Measurements from ENCODE around the gene TFG.

The TFG gene

GRCh38 chr3:100754563-100755334 lies 45.5 kb downstream of the TFG start:
- no peak for TF ChIP-seq EZH2phosphoT487 (IDR thresholded peaks at IDR 0.05; ENCODE audit: low read length)
- TF ChIP-seq, protein P1, sequence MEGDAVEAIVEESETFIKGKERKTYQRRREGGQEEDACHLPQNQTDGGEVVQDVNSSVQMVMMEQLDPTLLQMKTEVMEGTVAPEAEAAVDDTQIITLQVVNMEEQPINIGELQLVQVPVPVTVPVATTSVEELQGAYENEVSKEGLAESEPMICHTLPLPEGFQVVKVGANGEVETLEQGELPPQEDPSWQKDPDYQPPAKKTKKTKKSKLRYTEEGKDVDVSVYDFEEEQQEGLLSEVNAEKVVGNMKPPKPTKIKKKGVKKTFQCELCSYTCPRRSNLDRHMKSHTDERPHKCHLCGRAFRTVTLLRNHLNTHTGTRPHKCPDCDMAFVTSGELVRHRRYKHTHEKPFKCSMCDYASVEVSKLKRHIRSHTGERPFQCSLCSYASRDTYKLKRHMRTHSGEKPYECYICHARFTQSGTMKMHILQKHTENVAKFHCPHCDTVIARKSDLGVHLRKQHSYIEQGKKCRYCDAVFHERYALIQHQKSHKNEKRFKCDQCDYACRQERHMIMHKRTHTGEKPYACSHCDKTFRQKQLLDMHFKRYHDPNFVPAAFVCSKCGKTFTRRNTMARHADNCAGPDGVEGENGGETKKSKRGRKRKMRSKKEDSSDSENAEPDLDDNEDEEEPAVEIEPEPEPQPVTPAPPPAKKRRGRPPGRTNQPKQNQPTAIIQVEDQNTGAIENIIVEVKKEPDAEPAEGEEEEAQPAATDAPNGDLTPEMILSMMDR (IDR thresholded peaks at IDR 0.05; ENCODE audit: low read length) = no peak
- no peak for TF ChIP-seq EZH2 (optimal IDR thresholded peaks at IDR 0.05; ENCODE audit: low read depth, low read length)
- no peaks in the 10 kb centered on the region for H3K9me3 ChIP-seq (replicated peaks; ENCODE audit: insufficient read depth, low read length)
- H3K9me2 ChIP-seq (replicated peaks; ENCODE audit: insufficient read depth, low read length) = no peaks in the 10 kb centered on the region
- no peak overlapping the region for H2AFZ ChIP-seq (ENCODE audit: low read length)
- no peaks in the 10 kb centered on the region for H3K27me3 ChIP-seq (replicated peaks; ENCODE audit: insufficient read depth, low read length)
- H3F3A ChIP-seq (ENCODE audit: insufficient read depth, low read length) = peaks cover 4% of the 10 kb centered on the region; the same call in 1 of the 2 replicates
- H3K36me3 ChIP-seq (replicated peaks; ENCODE audit: insufficient read depth, low read length) = no peaks in the 10 kb centered on the region; the same call in 1 of the 2 replicates
- no peak for DNase-seq
- no peak overlapping the region for H3K4me3 ChIP-seq (ENCODE audit: low read length)
- no peaks in the 10 kb centered on the region for H3K79me2 ChIP-seq (ENCODE audit: low read length)
- no peak overlapping the region for H3K27ac ChIP-seq (ENCODE audit: low read length)
- no peak overlapping the region for H3K4me2 ChIP-seq (ENCODE audit: low read depth, low read length)
- H3K4me1 ChIP-seq (ENCODE audit: low read length) = peaks cover 6% of the 10 kb centered on the region
- no peak overlapping the region for H3K9ac ChIP-seq (ENCODE audit: low read length)
- no peaks in the 10 kb centered on the region for H4K20me1 ChIP-seq (ENCODE audit: insufficient read depth, low read length)

- no peak overlapping the region for H2AFZ ChIP-seq (ENCODE audit: low read length)
- H3K9me3 ChIP-seq (replicated peaks; ENCODE audit: insufficient read depth, low read length) = no peaks in the 10 kb centered on the region
- no peak for TF ChIP-seq EZH2phosphoT487 (IDR thresholded peaks at IDR 0.05; ENCODE audit: low read length)
- TF ChIP-seq EZH2 (optimal IDR thresholded peaks at IDR 0.05; ENCODE audit: low read depth, low read length) = no peak
- TF ChIP-seq, protein P1 (IDR thresholded peaks at IDR 0.05; ENCODE audit: low read length) = no peak
- DNase-seq = no peak
- peaks cover 19% of the 10 kb centered on the region for H3K4me1 ChIP-seq (ENCODE audit: low read length)
- H3F3A ChIP-seq (ENCODE audit: insufficient read depth, low read length) = peaks cover 20% of the 10 kb centered on the region
- no peak overlapping the region for H3K4me2 ChIP-seq (ENCODE audit: low read depth, low read length)
- no peaks in the 10 kb centered on the region for H3K27me3 ChIP-seq (replicated peaks; ENCODE audit: insufficient read depth, low read length)
- H3K79me2 ChIP-seq (ENCODE audit: low read length) = no peaks in the 10 kb centered on the region
- H3K9ac ChIP-seq (ENCODE audit: low read length) = no peak overlapping the region
- H4K20me1 ChIP-seq (ENCODE audit: insufficient read depth, low read length) = no peaks in the 10 kb centered on the region
- H3K4me3 ChIP-seq (ENCODE audit: low read length) = no peak overlapping the region
- no peak overlapping the region for H3K27ac ChIP-seq (ENCODE audit: low read length)
- H3K9me2 ChIP-seq (replicated peaks; ENCODE audit: insufficient read depth, low read length) = no peaks in the 10 kb centered on the region
- no peaks in the 10 kb centered on the region for H3K36me3 ChIP-seq (replicated peaks; ENCODE audit: insufficient read depth, low read length)
These were observed 47.1 kb downstream of the TFG start for GRCh38 chr3:100756441-100756840.

GRCh38 chr3:100759159-100759558 lies 49.9 kb downstream of the TFG start:
- no peak for DNase-seq
- Histone ChIP-seq H3K27ac (ENCODE audit: low read length) (no peak overlapping the region), H3K4me2 (ENCODE audit: low read depth, low read length) (peak overlapping the region; percentile 67; the same call in 1 of the 2 replicates), H3K4me1 (ENCODE audit: low read length) (peaks cover 26% of the 10 kb centered on the region), H3K9me2 (replicated peaks; ENCODE audit: insufficient read depth, low read length) (no peaks in the 10 kb centered on the region), H3K36me3 (replicated peaks; ENCODE audit: insufficient read depth, low read length) (no peaks in the 10 kb centered on the region), H3K27me3 (replicated peaks; ENCODE audit: insufficient read depth, low read length) (no peaks in the 10 kb centered on the region), H3K9me3 (replicated peaks; ENCODE audit: insufficient read depth, low read length) (no peaks in the 10 kb centered on the region), H3K4me3 (ENCODE audit: low read length) (no peak overlapping the region), H2AFZ (ENCODE audit: low read length) (no peak overlapping the region), H3F3A (ENCODE audit: insufficient read depth, low read length) (peaks cover 20% of the 10 kb centered on the region), H4K20me1 (ENCODE audit: insufficient read depth, low read length) (no peaks in the 10 kb centered on the region), H3K79me2 (ENCODE audit: low read length) (no peaks in the 10 kb centered on the region), H3K9ac (ENCODE audit: low read length) (no peak overlapping the region)
- no peak for TF ChIP-seq EZH2 (optimal IDR thresholded peaks at IDR 0.05; ENCODE audit: low read depth, low read length)
- TF ChIP-seq, protein P1 (IDR thresholded peaks at IDR 0.05; ENCODE audit: low read length) = no peak
- TF ChIP-seq EZH2phosphoT487 (IDR thresholded peaks at IDR 0.05; ENCODE audit: low read length) = no peak

Measured in MM.1S (cell line).